GM21423 (cell line): Measurements from ENCODE around the gene GCHFR.

Experiments
- ATAC-seq: cut with Tn5 transposase; IDR thresholded peaks from one replicate; pipeline ENCODE4 v1.9.1; 2021; ENCODE audit warnings: mild to moderate bottlenecking, moderate library complexity; ENCODE audit not compliant: unreplicated experiment

GCHFR gene

GRCh38 chr15:40775740-40776536, 12.1 kb downstream of the GCHFR start:
- ATAC-seq, result no peak

- ATAC-seq, result no peak
Measured at GRCh38 chr15:40776537-40777141, 12.8 kb downstream of the GCHFR start.

GRCh38 chr15:40782609-40783227, 18.9 kb downstream of the GCHFR start:
- peak; percentile 79 for ATAC-seq

- ATAC-seq, result no peak
Measured at GRCh38 chr15:40785164-40785563, 21.3 kb downstream of the GCHFR start.

- no peak for ATAC-seq
Measured at GRCh38 chr15:40785814-40786213, 21.9 kb downstream of the GCHFR start.

- ATAC-seq, result no peak
Measured at GRCh38 chr15:40787344-40787841, 23.5 kb downstream of the GCHFR start.

- ATAC-seq, result no peak
Measured at GRCh38 chr15:40787991-40788390, 24.1 kb downstream of the GCHFR start.

GRCh38 chr15:40789119-40789518, 25.3 kb downstream of the GCHFR start:
- ATAC-seq, result no peak

GRCh38 chr15:40789999-40790398, 26.1 kb downstream of the GCHFR start:
- no peak for ATAC-seq

GRCh38 chr15:40790718-40791117, 26.9 kb downstream of the GCHFR start:
- ATAC-seq, result no peak

- ATAC-seq, result no peak
Measured at GRCh38 chr15:40792394-40792793, 28.5 kb downstream of the GCHFR start.

GRCh38 chr15:40793216-40793989, 29.5 kb downstream of the GCHFR start:
- ATAC-seq, result no peak

GRCh38 chr15:40796041-40796440, 32.2 kb downstream of the GCHFR start:
- no peak for ATAC-seq

GRCh38 chr15:40796512-40796911, 32.6 kb downstream of the GCHFR start:
- ATAC-seq, result no peak

- ATAC-seq, result no peak
Measured at GRCh38 chr15:40799523-40799922, 35.7 kb downstream of the GCHFR start.

- ATAC-seq, result no peak
Measured at GRCh38 chr15:40803076-40803475, 39.2 kb downstream of the GCHFR start.

- no peak for ATAC-seq
Measured at GRCh38 chr15:40803688-40804087, 39.8 kb downstream of the GCHFR start.

- ATAC-seq, result no peak
Measured at GRCh38 chr15:40806672-40807027, 42.8 kb downstream of the GCHFR start.

- peak; percentile 92 for ATAC-seq
Measured at GRCh38 chr15:40807028-40807887, 43.4 kb downstream of the GCHFR start, which contains the start of the genes DNAJC17 and ZFYVE19. Gene DNAJC17 (minus strand): TSS chr15:40807473. CDS start chr15:40807446, 27 bp downstream. Gene ZFYVE19 (plus strand): TSS chr15:40807089. CDS start chr15:40807590, 501 bp downstream.

- ATAC-seq, result no peak
Measured at GRCh38 chr15:40807888-40808461, 44.1 kb downstream of the GCHFR start.
